Prostate gland (tissue), 2 donors: ENCODE data around the gene FGF1.

Experiments used
- CTCF ChIP-seq, 4 experiments: fragments of 200-600 bp in 2 of 4; fragments of 450-650 bp in 2 of 4; sonication (generic) in 2 of 4; IDR thresholded peaks; 1 replicate in 3 of 4; 2 replicates in 1 of 4; pipeline ENCODE4 v1.5.1; 2016 to 2019; ENCODE audit warnings: antibody characterized with exemption in 4 of 4, mild to moderate bottlenecking in 2 of 4, moderate library complexity in 2 of 4
- POLR2AphosphoS5 ChIP-seq: sonication (generic); formaldehyde crosslinking; IDR thresholded peaks from one replicate; pipeline ENCODE4 v1.6.1; 2017; ENCODE audit warnings: antibody characterized with exemption

GRCh38 chr5:142619815-142620214 is 66.1 kb downstream of the FGF1 start:
- TF ChIP-seq CTCF (IDR thresholded peaks at IDR 0.05) (no peak), POLR2AphosphoS5 (no peak)
